NB4 (cell line): ENCODE results near the gene ANTXR1.

Experiments used
- DNase-seq: peaks from one replicate; pipeline ENCODE4 v3.0.0; 2010; ENCODE audit warnings: low read depth
- H3K4me3 ChIP-seq: one replicate; pipeline ENCODE4 v1.5.1; 2011; ENCODE audit warnings: mild to moderate bottlenecking, low read depth, low read length, moderate library complexity
- MYC ChIP-seq: IDR thresholded peaks from 2 replicates; pipeline ENCODE4 v1.6.1; 2011; ENCODE audit warnings: low read depth, low read length
- POLR2A ChIP-seq: IDR thresholded peaks from 2 replicates; pipeline ENCODE4 v1.6.1; 2011; ENCODE audit warnings: mild to moderate bottlenecking; ENCODE audit not compliant: insufficient read length; ENCODE audit errors: extremely low read depth
- TF ChIP-seq, protein P1 (sequence below): IDR thresholded peaks from one replicate; pipeline ENCODE4 v1.5.1; 2012; ENCODE audit warnings: low read depth, low read length
- TF ChIP-seq, protein P2 (sequence below): IDR thresholded peaks from 2 replicates; pipeline ENCODE4 v1.6.1; 2011; ENCODE audit warnings: low read depth, low read length

Gene ANTXR1

GRCh38 chr2:69157441-69157840 is 144.5 kb downstream of the ANTXR1 start:
- no peak for DNase-seq
- TF ChIP-seq, protein P1, sequence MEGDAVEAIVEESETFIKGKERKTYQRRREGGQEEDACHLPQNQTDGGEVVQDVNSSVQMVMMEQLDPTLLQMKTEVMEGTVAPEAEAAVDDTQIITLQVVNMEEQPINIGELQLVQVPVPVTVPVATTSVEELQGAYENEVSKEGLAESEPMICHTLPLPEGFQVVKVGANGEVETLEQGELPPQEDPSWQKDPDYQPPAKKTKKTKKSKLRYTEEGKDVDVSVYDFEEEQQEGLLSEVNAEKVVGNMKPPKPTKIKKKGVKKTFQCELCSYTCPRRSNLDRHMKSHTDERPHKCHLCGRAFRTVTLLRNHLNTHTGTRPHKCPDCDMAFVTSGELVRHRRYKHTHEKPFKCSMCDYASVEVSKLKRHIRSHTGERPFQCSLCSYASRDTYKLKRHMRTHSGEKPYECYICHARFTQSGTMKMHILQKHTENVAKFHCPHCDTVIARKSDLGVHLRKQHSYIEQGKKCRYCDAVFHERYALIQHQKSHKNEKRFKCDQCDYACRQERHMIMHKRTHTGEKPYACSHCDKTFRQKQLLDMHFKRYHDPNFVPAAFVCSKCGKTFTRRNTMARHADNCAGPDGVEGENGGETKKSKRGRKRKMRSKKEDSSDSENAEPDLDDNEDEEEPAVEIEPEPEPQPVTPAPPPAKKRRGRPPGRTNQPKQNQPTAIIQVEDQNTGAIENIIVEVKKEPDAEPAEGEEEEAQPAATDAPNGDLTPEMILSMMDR: no peak
- no peak for TF ChIP-seq POLR2A
- TF ChIP-seq, protein P2, sequence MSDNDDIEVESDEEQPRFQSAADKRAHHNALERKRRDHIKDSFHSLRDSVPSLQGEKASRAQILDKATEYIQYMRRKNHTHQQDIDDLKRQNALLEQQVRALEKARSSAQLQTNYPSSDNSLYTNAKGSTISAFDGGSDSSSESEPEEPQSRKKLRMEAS: no peak
- no peak for TF ChIP-seq MYC
- H3K4me3 ChIP-seq: no peak overlapping the region

DNA sequence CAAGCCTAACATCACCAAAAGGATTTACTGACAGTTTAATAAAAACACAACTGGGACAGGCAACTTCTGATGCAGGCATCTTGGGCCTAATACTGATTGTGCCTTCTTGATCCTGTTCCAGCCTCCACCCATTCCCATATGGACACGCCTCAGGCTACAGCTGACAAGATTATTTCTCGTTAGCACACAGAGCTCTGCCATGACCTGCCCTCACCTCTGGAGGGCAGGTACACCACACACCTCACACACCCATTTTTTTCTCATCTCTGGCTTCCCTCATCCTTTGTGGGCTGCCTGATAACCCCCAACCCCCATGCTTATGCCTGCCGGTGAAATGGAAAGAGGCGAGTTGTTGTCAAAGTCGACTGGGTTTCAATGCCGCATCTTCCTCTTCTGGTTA is 147.0 kb downstream of the ANTXR1 start:
- TF ChIP-seq, protein P2: no peak
- no peak overlapping the region for H3K4me3 ChIP-seq
- DNase-seq: no peak

GRCh38 chr2:69162057-69162456 is 149.1 kb downstream of the ANTXR1 start:
- DNase-seq: no peak
- TF ChIP-seq POLR2A: no peak
- TF ChIP-seq MYC: no peak
- TF ChIP-seq, protein P2: no peak
- TF ChIP-seq, protein P1: no peak
- H3K4me3 ChIP-seq: no peak overlapping the region

- DNase-seq: peak; percentile 95
- TF ChIP-seq, protein P1: no peak
- TF ChIP-seq MYC: peak; percentile 60
- H3K4me3 ChIP-seq: peak overlapping the region; percentile 27
Observed at GRCh38 chr2:69163109-69163508, 150.1 kb downstream of the ANTXR1 start.

- DNase-seq: no peak
- H3K4me3 ChIP-seq: peak overlapping the region; percentile 23
- no peak for TF ChIP-seq POLR2A
- no peak for TF ChIP-seq MYC
- TF ChIP-seq, protein P2: no peak
- TF ChIP-seq, protein P1: no peak
Observed at GRCh38 chr2:69163556-69163955, 150.6 kb downstream of the ANTXR1 start.

GRCh38 chr2:69164061-69164778 is 151.2 kb downstream of the ANTXR1 start:
- DNase-seq: peak; percentile 34
- no peak for TF ChIP-seq POLR2A
- TF ChIP-seq, protein P1: no peak
- TF ChIP-seq, protein P2: no peak
- TF ChIP-seq MYC: no peak
- no peak overlapping the region for H3K4me3 ChIP-seq
